Mucosa of rectum (tissue), 2 donors: ENCODE results near the gene IP6K3.

ENCODE experiments used
- H3K27ac ChIP-seq, 2 donors: one replicate each; pipeline ENCODE4 v1.7.0; 2013; ENCODE audit warnings: inconsistent platforms in 2 of 2, low read depth in 2 of 2, low read length in 2 of 2
- H3K27me3 ChIP-seq, 2 donors: one replicate each; pipeline ENCODE4 v1.7.0; 2013; ENCODE audit warnings: low read length in 2 of 2; ENCODE audit not compliant: control insufficient read depth in 2 of 2, insufficient read depth in 2 of 2
- H3K36me3 ChIP-seq, 2 donors: one replicate each; pipeline ENCODE4 v1.7.0; 2013; ENCODE audit warnings: low read length in 2 of 2; ENCODE audit not compliant: control insufficient read depth in 2 of 2, insufficient read depth in 2 of 2
- H3K4me1 ChIP-seq, 2 donors: one replicate each; pipeline ENCODE4 v1.7.0; 2013; ENCODE audit warnings: low read length in 2 of 2, mild to moderate bottlenecking in 1 of 2; ENCODE audit not compliant: control insufficient read depth in 2 of 2, insufficient read depth in 2 of 2
- H3K4me3 ChIP-seq, 2 donors: one replicate each; pipeline ENCODE4 v1.7.0; 2013; ENCODE audit warnings: low read length in 2 of 2
- H3K9ac ChIP-seq, 2 donors: one replicate each; pipeline ENCODE4 v1.7.0; 2013; ENCODE audit warnings: low read length in 2 of 2, low read depth in 1 of 2, mild to moderate bottlenecking in 1 of 2
- H3K9me3 ChIP-seq, 2 donors: one replicate each; pipeline ENCODE4 v1.7.0; 2013; ENCODE audit warnings: low read length in 2 of 2; ENCODE audit not compliant: control insufficient read depth in 2 of 2
- donor health status: healthy.
- donor health status: Normal muscosa, but diverticular disease.

IP6K3 gene

GRCh38 chr6:33770124-33770832, 23.6 kb upstream of the IP6K3 start:
- no peak overlapping the region for H3K4me3 ChIP-seq
- H3K27ac ChIP-seq, result no peak overlapping the region
- peaks cover 0 to 11% of the 10 kb centered on the region in 2 donors for H3K4me1 ChIP-seq
- H3K9me3 ChIP-seq, result no peaks in the 10 kb centered on the region
- H3K9ac ChIP-seq, result no peak overlapping the region
- no peaks in the 10 kb centered on the region for H3K27me3 ChIP-seq
- H3K36me3 ChIP-seq, result peaks cover 18 to 25% of the 10 kb centered on the region in 2 donors

GRCh38 chr6:33769248-33769821, 22.6 kb upstream of the IP6K3 start:
- Histone ChIP-seq H3K27ac (no peak overlapping the region), H3K4me3 (no peak overlapping the region), H3K27me3 (no peaks in the 10 kb centered on the region), H3K36me3 (peaks cover 11 to 17% of the 10 kb centered on the region in 2 donors), H3K9ac (no peak overlapping the region), H3K9me3 (no peaks in the 10 kb centered on the region), H3K4me1 (peaks cover 0 to 11% of the 10 kb centered on the region in 2 donors)

GRCh38 chr6:33768644-33769120, 22.0 kb upstream of the IP6K3 start:
- H3K27ac ChIP-seq, result no peak overlapping the region
- H3K36me3 ChIP-seq, result peaks cover 8 to 17% of the 10 kb centered on the region in 2 donors
- no peak overlapping the region for H3K9ac ChIP-seq
- peaks cover 0 to 11% of the 10 kb centered on the region in 2 donors for H3K4me1 ChIP-seq
- H3K4me3 ChIP-seq, result no peak overlapping the region
- H3K27me3 ChIP-seq, result no peaks in the 10 kb centered on the region
- no peaks in the 10 kb centered on the region for H3K9me3 ChIP-seq

- H3K4me3 ChIP-seq, result no peak overlapping the region
- H3K27me3 ChIP-seq, result no peaks in the 10 kb centered on the region
- peaks cover 0 to 3% of the 10 kb centered on the region in 2 donors for H3K36me3 ChIP-seq
- no peaks in the 10 kb centered on the region for H3K9me3 ChIP-seq
- no peak overlapping the region for H3K9ac ChIP-seq
- H3K4me1 ChIP-seq, result peaks cover 1 to 12% of the 10 kb centered on the region in 2 donors
- no peak overlapping the region for H3K27ac ChIP-seq
Measured at GRCh38 chr6:33766921-33767907, 20.5 kb upstream of the IP6K3 start.

GRCh38 chr6:33765368-33765767, 18.7 kb upstream of the IP6K3 start:
- Histone ChIP-seq H3K4me3 (no peak overlapping the region), H3K4me1 (peaks cover 9 to 11% of the 10 kb centered on the region in 2 donors), H3K9me3 (no peaks in the 10 kb centered on the region), H3K9ac (no peak overlapping the region), H3K27ac (no peak overlapping the region), H3K27me3 (no peaks in the 10 kb centered on the region), H3K36me3 (no peaks in the 10 kb centered on the region)

- H3K36me3 ChIP-seq, result no peaks in the 10 kb centered on the region
- H3K4me1 ChIP-seq, result peaks cover 9 to 11% of the 10 kb centered on the region in 2 donors
- no peak overlapping the region for H3K4me3 ChIP-seq
- no peaks in the 10 kb centered on the region for H3K27me3 ChIP-seq
- H3K27ac ChIP-seq, result no peak overlapping the region
- no peak overlapping the region for H3K9ac ChIP-seq
- H3K9me3 ChIP-seq, result no peaks in the 10 kb centered on the region
Measured at GRCh38 chr6:33764036-33764435, 17.3 kb upstream of the IP6K3 start.

GRCh38 chr6:33763483-33763882, 16.8 kb upstream of the IP6K3 start:
- no peak overlapping the region for H3K27ac ChIP-seq
- no peaks in the 10 kb centered on the region for H3K36me3 ChIP-seq
- H3K9ac ChIP-seq, result no peak overlapping the region
- no peaks in the 10 kb centered on the region for H3K27me3 ChIP-seq
- no peak overlapping the region for H3K4me3 ChIP-seq
- H3K9me3 ChIP-seq, result no peaks in the 10 kb centered on the region
- peaks cover 8 to 9% of the 10 kb centered on the region in 2 donors for H3K4me1 ChIP-seq

GRCh38 chr6:33762713-33763112, 16.0 kb upstream of the IP6K3 start:
- H3K27me3 ChIP-seq, result no peaks in the 10 kb centered on the region
- no peak overlapping the region for H3K9ac ChIP-seq
- H3K4me1 ChIP-seq, result peaks cover 8 to 9% of the 10 kb centered on the region in 2 donors
- H3K4me3 ChIP-seq, result no peak overlapping the region
- H3K9me3 ChIP-seq, result no peaks in the 10 kb centered on the region
- no peak overlapping the region for H3K27ac ChIP-seq
- no peaks in the 10 kb centered on the region for H3K36me3 ChIP-seq

GRCh38 chr6:33761922-33762629, 15.4 kb upstream of the IP6K3 start:
- Histone ChIP-seq H3K27me3 (no peaks in the 10 kb centered on the region), H3K36me3 (no peaks in the 10 kb centered on the region), H3K9ac (no peak overlapping the region), H3K4me3 (no peak overlapping the region), H3K4me1 (peaks cover 8 to 10% of the 10 kb centered on the region in 2 donors), H3K27ac (peak overlapping the region in 1 of 2 donors; percentile 32), H3K9me3 (no peaks in the 10 kb centered on the region)
